Neural progenitor cell (in vitro differentiated cells): ENCODE data around the gene STAM.

ENCODE experiments used
- CTCF ChIP-seq: fragments of 200-600 bp; sonication (generic); IDR thresholded peaks from 2 replicates; pipeline ENCODE4 v1.5.1; 2017; ENCODE audit warnings: antibody characterized with exemption, mild to moderate bottlenecking
- EZH2 ChIP-seq: fragments of 200-600 bp; sonication (generic); IDR thresholded peaks from 2 replicates; pipeline ENCODE4 v1.6.1; 2017; ENCODE audit warnings: antibody characterized with exemption, mild to moderate bottlenecking, moderate library complexity

DNA sequence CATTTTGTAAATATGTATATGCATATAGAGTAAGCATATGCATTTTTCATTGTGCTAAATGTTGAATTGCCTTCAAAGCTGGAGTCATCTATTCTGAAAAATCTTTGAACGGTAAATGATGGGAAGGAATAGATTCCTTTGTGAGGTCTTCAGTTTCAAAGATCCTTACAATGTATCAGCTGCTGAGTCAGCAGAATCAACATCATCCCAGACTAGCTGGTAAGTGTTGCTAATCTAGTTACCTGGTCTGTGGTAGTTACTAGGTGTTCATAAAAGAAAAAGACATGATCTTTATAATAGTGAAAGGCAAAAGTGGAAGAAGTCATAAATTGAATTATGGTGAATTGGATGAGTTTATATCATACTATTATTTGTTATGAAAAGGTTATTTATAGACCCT lies 10.6 kb upstream of the STAM start:
- TF ChIP-seq CTCF (no peak), EZH2 (no peak)
